Measurements from ENCODE around the gene TAS2R60. TPM values are rescaled to one million over a fixed set of nuclear protein-coding genes. Genes with fewer than 3 reads are reported as not detected.

The TAS2R60 gene
- total RNA-seq, 2 donors from 2014 or later = not detected

GRCh38 chr7:143458681-143459080 lies 15.4 kb downstream of the TAS2R60 start:
- H3K9ac ChIP-seq (ENCODE audit: low read depth in 2 of 2, low read length in 2 of 2) = no peak overlapping the region
- no peak overlapping the region for H3K27ac ChIP-seq
- TF ChIP-seq, protein P1, sequence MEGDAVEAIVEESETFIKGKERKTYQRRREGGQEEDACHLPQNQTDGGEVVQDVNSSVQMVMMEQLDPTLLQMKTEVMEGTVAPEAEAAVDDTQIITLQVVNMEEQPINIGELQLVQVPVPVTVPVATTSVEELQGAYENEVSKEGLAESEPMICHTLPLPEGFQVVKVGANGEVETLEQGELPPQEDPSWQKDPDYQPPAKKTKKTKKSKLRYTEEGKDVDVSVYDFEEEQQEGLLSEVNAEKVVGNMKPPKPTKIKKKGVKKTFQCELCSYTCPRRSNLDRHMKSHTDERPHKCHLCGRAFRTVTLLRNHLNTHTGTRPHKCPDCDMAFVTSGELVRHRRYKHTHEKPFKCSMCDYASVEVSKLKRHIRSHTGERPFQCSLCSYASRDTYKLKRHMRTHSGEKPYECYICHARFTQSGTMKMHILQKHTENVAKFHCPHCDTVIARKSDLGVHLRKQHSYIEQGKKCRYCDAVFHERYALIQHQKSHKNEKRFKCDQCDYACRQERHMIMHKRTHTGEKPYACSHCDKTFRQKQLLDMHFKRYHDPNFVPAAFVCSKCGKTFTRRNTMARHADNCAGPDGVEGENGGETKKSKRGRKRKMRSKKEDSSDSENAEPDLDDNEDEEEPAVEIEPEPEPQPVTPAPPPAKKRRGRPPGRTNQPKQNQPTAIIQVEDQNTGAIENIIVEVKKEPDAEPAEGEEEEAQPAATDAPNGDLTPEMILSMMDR (IDR thresholded peaks at IDR 0.05) = no peak
- intact Hi-C loops (cut with DNase I) = no loop called here
- DNase-seq = no peak
- H3K36me3 ChIP-seq = no peaks in the 10 kb centered on the region
- no peak overlapping the region for H3K4me3 ChIP-seq
- H3K9me3 ChIP-seq = no peaks in the 10 kb centered on the region
- H3K27me3 ChIP-seq = no peaks in the 10 kb centered on the region
- H3K4me1 ChIP-seq = no peaks in the 10 kb centered on the region

- H3K4me3 ChIP-seq = no peak overlapping the region
- no peak overlapping the region for H3K9ac ChIP-seq (ENCODE audit: low read depth in 2 of 2, low read length in 2 of 2)
- no peaks in the 10 kb centered on the region for H3K9me3 ChIP-seq
- TF ChIP-seq, protein P1 (IDR thresholded peaks at IDR 0.05) = no peak
- H3K27me3 ChIP-seq = no peaks in the 10 kb centered on the region
- no peak for DNase-seq
- H3K27ac ChIP-seq = no peak overlapping the region
- intact Hi-C loops (cut with DNase I) = no loop called here
- H3K36me3 ChIP-seq = no peaks in the 10 kb centered on the region
- no peaks in the 10 kb centered on the region for H3K4me1 ChIP-seq
These were observed 16.1 kb downstream of the TAS2R60 start for GRCh38 chr7:143459359-143459758.

DNA sequence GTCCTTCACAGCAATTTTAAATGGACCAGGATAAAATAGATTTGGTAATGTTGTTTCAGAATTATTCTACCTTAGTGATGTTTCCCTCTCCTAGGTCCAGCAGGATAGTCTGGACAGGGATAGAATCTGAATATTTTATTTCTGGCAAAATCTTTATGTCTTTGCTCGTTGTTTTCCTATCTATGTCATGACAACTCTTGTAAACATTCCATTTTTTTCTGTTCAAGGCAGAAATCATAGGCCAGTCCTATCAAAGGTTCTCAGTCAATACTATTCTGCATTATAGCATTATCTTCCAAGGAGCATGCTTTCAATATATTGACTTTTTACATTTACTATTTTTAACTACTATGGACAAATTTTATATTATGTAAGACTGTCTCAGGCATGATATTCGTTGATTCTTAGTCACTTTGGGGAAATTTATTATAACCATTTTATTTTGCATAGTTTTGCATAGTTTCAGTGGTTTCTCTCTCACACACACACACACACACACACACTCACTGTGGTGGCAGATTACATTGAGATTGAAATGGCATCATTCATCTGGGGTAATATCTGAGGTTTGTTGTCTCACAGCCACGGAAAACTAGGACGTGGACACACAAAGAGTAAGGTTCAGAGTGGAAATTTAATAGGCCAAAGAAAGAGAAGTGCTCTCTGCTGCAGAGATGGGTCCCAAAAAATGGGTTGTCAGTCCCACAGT lies 17.2 kb downstream of the TAS2R60 start:
- Histone ChIP-seq H3K4me3 (no peak overlapping the region), H3K9ac (ENCODE audit: low read depth in 2 of 2, low read length in 2 of 2) (no peak overlapping the region), H3K4me1 (no peaks in the 10 kb centered on the region), H3K27ac (no peak overlapping the region), H3K27me3 (no peaks in the 10 kb centered on the region), H3K36me3 (no peaks in the 10 kb centered on the region), H3K9me3 (no peaks in the 10 kb centered on the region)
- TF ChIP-seq, protein P1 (IDR thresholded peaks at IDR 0.05) = no peak
- DNase-seq = no peak
- intact Hi-C loops (cut with DNase I) = no loop called here

DNA sequence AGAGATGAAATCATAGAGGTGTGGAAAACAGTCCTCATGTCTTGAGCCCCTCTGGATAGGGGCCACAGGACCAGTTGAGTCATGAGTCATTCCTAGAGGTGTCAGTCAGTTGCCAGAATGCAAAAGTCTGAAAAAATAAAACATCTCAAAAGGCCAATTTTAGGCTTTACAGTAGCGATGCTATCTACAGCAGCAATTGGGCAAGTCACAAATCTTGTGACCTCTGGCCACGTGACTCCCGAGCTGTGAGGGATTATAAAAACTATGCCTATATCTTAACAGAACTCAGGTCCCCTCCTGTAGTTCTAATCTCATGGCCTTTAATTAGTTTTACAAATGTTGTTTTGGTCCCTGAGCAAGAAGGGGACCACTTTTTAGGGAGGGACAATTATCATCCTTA lies 18.8 kb downstream of the TAS2R60 start:
- Histone ChIP-seq H3K36me3 (no peaks in the 10 kb centered on the region), H3K4me3 (no peak overlapping the region), H3K27ac (no peak overlapping the region), H3K9ac (ENCODE audit: low read depth in 2 of 2, low read length in 2 of 2) (no peak overlapping the region), H3K4me1 (no peaks in the 10 kb centered on the region), H3K9me3 (no peaks in the 10 kb centered on the region), H3K27me3 (no peaks in the 10 kb centered on the region)
- no peak for DNase-seq
- TF ChIP-seq, protein P1 (IDR thresholded peaks at IDR 0.05) = no peak
- intact Hi-C loops (cut with DNase I) = no loop called here

- no peak for DNase-seq
- no peak overlapping the region for H3K27ac ChIP-seq
- H3K27me3 ChIP-seq = no peaks in the 10 kb centered on the region
- intact Hi-C loops (cut with DNase I) = no loop called here
- H3K4me3 ChIP-seq = no peak overlapping the region
- no peaks in the 10 kb centered on the region for H3K36me3 ChIP-seq
- H3K9ac ChIP-seq (ENCODE audit: low read depth in 2 of 2, low read length in 2 of 2) = no peak overlapping the region
- no peaks in the 10 kb centered on the region for H3K9me3 ChIP-seq
- H3K4me1 ChIP-seq = no peaks in the 10 kb centered on the region
- TF ChIP-seq, protein P1 (IDR thresholded peaks at IDR 0.05) = no peak
These were observed 20.3 kb downstream of the TAS2R60 start for GRCh38 chr7:143463556-143463955.

Data from colonic mucosa (tissue), 4 donors.